B cell (primary cell): ENCODE results near the gene WDR75. TPM values are rescaled to one million over a fixed set of nuclear protein-coding genes. Genes with fewer than 3 reads are reported as not detected.

Experiments used
- ATAC-seq: fragments of 200-7000 bp; cut with Tn5 transposase; one replicate; pipeline ENCODE4 v1.10.0; 2021; ENCODE audit warnings: low read depth, mild to moderate bottlenecking, moderate number of reproducible peaks, moderate library complexity
- CTCF ChIA-PET: fragments of 350-600 bp; sonication (Branson Sonifier 250); formaldehyde crosslinking; loops from one replicate; lab custom pipeline; 2021; ENCODE audit warnings: antibody characterized with exemption, inconsistent platforms; lab: Charles Lee
- POLR2A ChIA-PET: fragments of 350-600 bp; sonication (Branson Sonifier 250); formaldehyde crosslinking; loops from one replicate; lab custom pipeline; 2021; ENCODE audit warnings: antibody characterized with exemption; lab: Charles Lee
- DNase-seq: peaks from one replicate; pipeline ENCODE4 v3.0.0; 2013
- H2AFZ ChIP-seq: 2 replicates; pipeline ENCODE4 v1.6.1; 2012; ENCODE audit warnings: mild to moderate bottlenecking, low read depth, low read length; ENCODE audit not compliant: insufficient read depth, poor library complexity, severe bottlenecking
- H3K27ac ChIP-seq, 2 donors: 1 replicate in 1 of 2; 2 replicates in 1 of 2; pipeline ENCODE4 v1.5.1; 2012 to 2013; ENCODE audit warnings: low read length in 2 of 2, mild to moderate bottlenecking in 2 of 2, moderate library complexity in 1 of 2
- H3K27me3 ChIP-seq, 4 experiments: fragments of 200-600 bp in 1 of 4; sonication (generic) in 1 of 4; replicated peaks in 1 of 4; 1 replicate in 2 of 4; 2 replicates in 2 of 4; pipeline versions ENCODE4 v1.6.1 to v1.7.0; 2013 to 2016; ENCODE audit warnings: low read length in 3 of 4, mild to moderate bottlenecking in 2 of 4, mixed read lengths in 1 of 4, moderate library complexity in 1 of 4; ENCODE audit not compliant: insufficient read depth in 4 of 4, control insufficient read depth in 3 of 4; ENCODE audit errors: control extremely low read depth in 1 of 4
- H3K36me3 ChIP-seq, 2 experiments: replicated peaks in 1 of 2; 1 replicate in 1 of 2; 2 replicates in 1 of 2; pipeline versions ENCODE4 v1.6.1 to v1.7.1; 2013; ENCODE audit warnings: low read length in 1 of 2; ENCODE audit not compliant: insufficient read depth in 2 of 2, control insufficient read depth in 1 of 2; ENCODE audit errors: control extremely low read depth in 1 of 2, extremely low read depth in 1 of 2
- H3K4me1 ChIP-seq, 2 donors: fragments of 200-600 bp in 1 of 2; sonication (generic) in 1 of 2; 1 replicate in 1 of 2; 2 replicates in 1 of 2; pipeline versions ENCODE4 v1.5.1 to v1.6.1; 2013 to 2017; ENCODE audit warnings: low read length in 2 of 2; ENCODE audit not compliant: control insufficient read depth in 2 of 2, insufficient read depth in 2 of 2
- H3K4me2 ChIP-seq: replicated peaks from 2 replicates; pipeline ENCODE3; 2012; ENCODE audit warnings: mild to moderate bottlenecking, low read depth, low read length; ENCODE audit not compliant: poor library complexity, severe bottlenecking
- H3K4me3 ChIP-seq, 5 experiments: fragments of 200-600 bp in 1 of 5; sonication (generic) in 1 of 5; 1 replicate in 3 of 5; 2 replicates in 2 of 5; pipeline versions ENCODE4 v1.5.1 to v1.7.0; 2011 to 2016; ENCODE audit warnings: low read length in 4 of 5, mild to moderate bottlenecking in 4 of 5, low read depth in 2 of 5, control low read depth in 1 of 5, moderate library complexity in 1 of 5; ENCODE audit not compliant: insufficient read depth in 1 of 5; ENCODE audit errors: control extremely low read depth in 1 of 5, extremely low read depth in 1 of 5
- H3K79me2 ChIP-seq: fragments of 200-600 bp; sonication (generic); one replicate; pipeline ENCODE4 v1.6.0; 2016; ENCODE audit warnings: low read length; ENCODE audit not compliant: control insufficient read depth, insufficient read depth
- H3K9ac ChIP-seq: fragments of 200-600 bp; sonication (generic); 2 replicates; pipeline ENCODE4 v1.6.1; 2017; ENCODE audit warnings: mild to moderate bottlenecking, low read length, moderate library complexity
- H3K9me3 ChIP-seq, 3 donors: one replicate each; pipeline versions ENCODE4 v1.6.1 to v1.7.1; 2013; ENCODE audit warnings: low read length in 2 of 3; ENCODE audit not compliant: control insufficient read depth in 2 of 3, insufficient read depth in 1 of 3; ENCODE audit errors: control extremely low read depth in 1 of 3
- H4K20me1 ChIP-seq: 2 replicates; pipeline ENCODE4 v1.6.0; 2012; ENCODE audit warnings: mild to moderate bottlenecking, low read length; ENCODE audit not compliant: insufficient read depth, control insufficient read depth, poor library complexity, severe bottlenecking
- H3K27ac Mint-ChIP-seq: one replicate; pipeline ENCODE4 v1.8.0; 2021; ENCODE audit warnings: mixed read lengths
- H3K27me3 Mint-ChIP-seq: one replicate; pipeline ENCODE4 v1.8.0; 2021; ENCODE audit warnings: mixed read lengths
- H3K4me1 Mint-ChIP-seq: one replicate; pipeline ENCODE4 v1.8.0; 2021; ENCODE audit warnings: mixed read lengths
- H3K4me3 Mint-ChIP-seq: one replicate; pipeline ENCODE4 v1.8.0; 2021; ENCODE audit warnings: mixed read lengths
- H3K9me3 Mint-ChIP-seq: one replicate; pipeline ENCODE4 v1.8.0; 2022; ENCODE audit warnings: mixed read lengths; ENCODE audit not compliant: insufficient read depth
- EZH2 ChIP-seq: IDR thresholded peaks from 2 replicates; pipeline ENCODE4 v1.6.1; 2012; ENCODE audit warnings: borderline replicate concordance, low read depth, mild to moderate bottlenecking, moderate library complexity, low read length; ENCODE audit not compliant: insufficient read depth, poor library complexity, severe bottlenecking
- WGBS: methylation state at CpG from one replicate; pipeline ENCODE4 v1.1.5; 2013; ENCODE audit warnings: missing lambda C conversion rate; ENCODE audit not compliant: insufficient coverage; 5-methylcytosine and 5-hydroxymethylcytosine counted together
- intact Hi-C: fragments of 100-400 bp; cut with micrococcal nuclease; formaldehyde crosslinking; loops from one replicate; pipeline ENCODE4 v1.10.0; 2022
- polyA plus RNA-seq: library from polyadenylated mRNA; depleted of rRNA; stranded (reverse); fragments of >200 nt; gene quantifications from 2 replicates; pipeline ENCODE4 v1.2.3, GENCODE V29; 2012
- total RNA-seq, 2 donors: library from RNA; stranded (reverse); fragments of 120-200 nt in 1 of 2; gene quantifications; 1 replicate in 1 of 2; 2 replicates in 1 of 2; pipeline versions ENCODE4 v1.2.3 to v1.2.4, GENCODE V29; 2013 to 2022
- TF ChIP-seq, protein P1 (sequence below): fragments of 200-600 bp; IDR thresholded peaks from one replicate; pipeline ENCODE4 v1.8.0; 2022; ENCODE audit warnings: antibody characterized with exemption, mild to moderate bottlenecking

WDR75 gene
- total and polyA plus RNA-seq, 2 donors (not counting 1 experiment from before 2014, with no cell fraction given) = 17.6 to 51.2 TPM

DNA sequence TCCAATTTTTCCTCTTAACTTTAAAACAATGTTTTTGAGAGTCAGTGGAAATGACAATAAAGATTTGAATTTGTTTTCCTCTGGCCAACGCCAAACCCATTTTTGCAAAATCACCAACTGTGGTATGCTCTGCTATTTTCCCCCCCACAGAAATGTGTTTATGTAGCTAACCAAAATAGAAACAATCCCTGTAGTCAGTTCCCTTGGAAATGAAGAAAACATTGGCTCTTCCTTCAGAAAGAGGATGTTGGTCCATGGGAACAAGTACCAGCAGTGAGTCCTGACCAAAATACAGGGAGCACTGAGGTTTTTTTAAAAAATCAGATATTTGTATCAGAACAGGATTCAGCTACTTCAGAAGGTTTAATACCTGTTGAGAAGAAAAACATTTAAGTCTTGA is 74.0 kb downstream of the WDR75 start:
- CTCF ChIA-PET = no interaction called here
- no CpG with 5 or more reads among the region's 1 CpG for WGBS
- H3K4me1 Mint-ChIP-seq = no peaks in the 10 kb centered on the region

DNA sequence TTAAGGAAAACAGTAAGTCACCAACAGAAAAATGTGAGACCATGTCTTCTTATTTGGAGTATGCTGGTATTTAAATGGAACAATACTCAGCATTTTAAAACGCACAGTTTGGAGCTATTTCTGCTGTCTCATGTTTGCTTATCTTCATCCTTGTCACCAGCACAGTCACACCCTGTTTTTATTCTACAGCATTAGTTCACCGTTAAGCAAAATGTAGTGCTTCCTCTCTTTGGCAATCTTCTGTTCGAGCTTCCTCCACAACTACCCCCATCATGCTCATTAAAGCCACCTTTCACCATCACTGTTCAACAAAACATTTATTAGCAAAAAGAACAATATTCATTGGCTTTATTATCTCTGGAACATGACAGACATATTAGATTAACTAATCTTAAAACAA is 75.3 kb downstream of the WDR75 start:
- no peak overlapping the region for H3K27ac Mint-ChIP-seq

More for the DNA sequence above, 74.0 kb downstream of the WDR75 start:
- Mint-ChIP-seq H3K27ac (no peak overlapping the region), H3K27me3 (peaks cover 12% of the 10 kb centered on the region), H3K4me3 (no peak overlapping the region), H3K9me3 (no peaks in the 10 kb centered on the region)
- DNase-seq (no peak), ATAC-seq (no peak)
- Histone ChIP-seq H3K27me3 (peaks cover 0 to 8% (median 0%) of the 10 kb centered on the region in 4 experiments), H3K4me2 (no peak overlapping the region), H3K27ac (no peak overlapping the region), H3K4me3 (no peak overlapping the region), H3K9me3 (no peaks in the 10 kb centered on the region), H2AFZ (no peak overlapping the region), H3K79me2 (no peaks in the 10 kb centered on the region), H3K4me1 (no peaks in the 10 kb centered on the region), H3K9ac (no peak overlapping the region), H4K20me1 (no peaks in the 10 kb centered on the region), H3K36me3 (no peaks in the 10 kb centered on the region)
- POLR2A ChIA-PET = no interaction called here
- intact Hi-C loops = no loop called here
- TF ChIP-seq EZH2 = no peak
- TF ChIP-seq, protein P1, sequence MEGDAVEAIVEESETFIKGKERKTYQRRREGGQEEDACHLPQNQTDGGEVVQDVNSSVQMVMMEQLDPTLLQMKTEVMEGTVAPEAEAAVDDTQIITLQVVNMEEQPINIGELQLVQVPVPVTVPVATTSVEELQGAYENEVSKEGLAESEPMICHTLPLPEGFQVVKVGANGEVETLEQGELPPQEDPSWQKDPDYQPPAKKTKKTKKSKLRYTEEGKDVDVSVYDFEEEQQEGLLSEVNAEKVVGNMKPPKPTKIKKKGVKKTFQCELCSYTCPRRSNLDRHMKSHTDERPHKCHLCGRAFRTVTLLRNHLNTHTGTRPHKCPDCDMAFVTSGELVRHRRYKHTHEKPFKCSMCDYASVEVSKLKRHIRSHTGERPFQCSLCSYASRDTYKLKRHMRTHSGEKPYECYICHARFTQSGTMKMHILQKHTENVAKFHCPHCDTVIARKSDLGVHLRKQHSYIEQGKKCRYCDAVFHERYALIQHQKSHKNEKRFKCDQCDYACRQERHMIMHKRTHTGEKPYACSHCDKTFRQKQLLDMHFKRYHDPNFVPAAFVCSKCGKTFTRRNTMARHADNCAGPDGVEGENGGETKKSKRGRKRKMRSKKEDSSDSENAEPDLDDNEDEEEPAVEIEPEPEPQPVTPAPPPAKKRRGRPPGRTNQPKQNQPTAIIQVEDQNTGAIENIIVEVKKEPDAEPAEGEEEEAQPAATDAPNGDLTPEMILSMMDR = no peak

More for the DNA sequence above, 75.3 kb downstream of the WDR75 start:
- Histone ChIP-seq H4K20me1 (no peaks in the 10 kb centered on the region), H3K4me1 (no peaks in the 10 kb centered on the region), H3K9me3 (no peaks in the 10 kb centered on the region), H3K4me2 (no peak overlapping the region), H3K27me3 (peaks cover 0 to 6% (median 0%) of the 10 kb centered on the region in 4 experiments), H3K36me3 (no peaks in the 10 kb centered on the region), H2AFZ (no peak overlapping the region), H3K79me2 (no peaks in the 10 kb centered on the region), H3K4me3 (no peak overlapping the region), H3K27ac (no peak overlapping the region), H3K9ac (no peak overlapping the region)
- POLR2A ChIA-PET = no interaction called here
- ATAC-seq = no peak
- H3K9me3 Mint-ChIP-seq = no peaks in the 10 kb centered on the region
- H3K4me3 Mint-ChIP-seq = no peak overlapping the region
- peaks cover 12% of the 10 kb centered on the region for H3K27me3 Mint-ChIP-seq
- intact Hi-C loops = no loop called here
- WGBS = 18% methylated on average over 2 of the region's 3 CpGs
- CTCF ChIA-PET = no interaction called here
- no peak for DNase-seq
- no peaks in the 10 kb centered on the region for H3K4me1 Mint-ChIP-seq
- TF ChIP-seq, protein P1 = no peak
- no peak for TF ChIP-seq EZH2
